A673 (cell line): Measurements from ENCODE around the gene ATP5F1B.

Experiments used
- CTCF ChIP-seq: fragments of 300-800, 200-600 bp; sonication (generic); conservative IDR thresholded peaks from 2 replicates; pipeline ENCODE4 v1.5.1; 2017; ENCODE audit warnings: low read depth, mild to moderate bottlenecking, antibody characterized with exemption, low read length, moderate library complexity, mixed read lengths
- EZH2 ChIP-seq: fragments of 200-600 bp; sonication (generic); IDR thresholded peaks from 2 replicates; pipeline ENCODE4 v1.6.1; 2017; ENCODE audit warnings: borderline replicate concordance, low read depth, mild to moderate bottlenecking, mixed read lengths, antibody characterized with exemption, low read length; ENCODE audit not compliant: poor library complexity, severe bottlenecking

GRCh38 chr12:56682323-56682722, 36.5 kb upstream of the ATP5F1B start:
- TF ChIP-seq CTCF (no peak), EZH2 (no peak)
